Fibroblast of lung (primary cell): ENCODE results near the gene UBXN6. TPM values are rescaled to one million over a fixed set of nuclear protein-coding genes. Genes with fewer than 3 reads are reported as not detected.

Experiments used
- DNase-seq, 2 donors: peaks; one replicate each; pipeline versions ENCODE4 v3.0.0 to v3.0.0-alpha.2; 2010; ENCODE audit warnings: low read depth in 2 of 2
- H2AFZ ChIP-seq: 2 replicates; pipeline ENCODE4 v1.5.1; 2012; ENCODE audit warnings: low read length, control low read depth, inconsistent platforms
- H3K27ac ChIP-seq: 2 replicates; pipeline ENCODE4 v1.5.1; 2011; ENCODE audit warnings: low read length, control low read depth; ENCODE audit not compliant: insufficient read depth
- H3K27me3 ChIP-seq: 2 replicates; pipeline ENCODE4 v1.5.1; 2011; ENCODE audit warnings: mild to moderate bottlenecking, low read length; ENCODE audit not compliant: control insufficient read depth, insufficient read depth
- H3K36me3 ChIP-seq: 2 replicates; pipeline ENCODE4 v1.5.1; 2011; ENCODE audit warnings: low read length; ENCODE audit not compliant: control insufficient read depth, insufficient read depth
- H3K4me1 ChIP-seq: 2 replicates; pipeline ENCODE4 v1.5.1; 2011; ENCODE audit warnings: low read length; ENCODE audit not compliant: control insufficient read depth, insufficient read depth; ENCODE audit errors: extremely low read depth
- H3K4me2 ChIP-seq: 2 replicates; pipeline ENCODE4 v1.5.1; 2011; ENCODE audit warnings: low read length, control low read depth; ENCODE audit not compliant: insufficient read depth; ENCODE audit errors: extremely low read depth
- H3K4me3 ChIP-seq, 4 experiments: fragments of 200-600 bp in 1 of 4; sonication (generic) in 1 of 4; replicated peaks in 1 of 4; 2 replicates each; pipeline ENCODE4 v1.5.1; 2011 to 2016; ENCODE audit warnings: low read length in 4 of 4, low read depth in 3 of 4, mild to moderate bottlenecking in 3 of 4, control low read depth in 2 of 4, inconsistent platforms in 1 of 4, mixed read lengths in 1 of 4; ENCODE audit not compliant: insufficient read depth in 1 of 4; ENCODE audit errors: control extremely low read depth in 1 of 4
- H3K79me2 ChIP-seq: 2 replicates; pipeline ENCODE4 v1.5.1; 2012; ENCODE audit warnings: mild to moderate bottlenecking, low read length, inconsistent platforms; ENCODE audit not compliant: control insufficient read depth, insufficient read depth
- H3K9ac ChIP-seq: 2 replicates; pipeline ENCODE4 v1.5.1; 2011; ENCODE audit warnings: mild to moderate bottlenecking, low read length, control low read depth; ENCODE audit not compliant: insufficient read depth
- H3K9me3 ChIP-seq: 2 replicates; pipeline ENCODE4 v1.5.1; 2012; ENCODE audit warnings: low read depth, low read length; ENCODE audit not compliant: control insufficient read depth, insufficient read depth
- H4K20me1 ChIP-seq: 2 replicates; pipeline ENCODE4 v1.5.1; 2011; ENCODE audit warnings: low read length; ENCODE audit not compliant: control insufficient read depth, insufficient read depth; ENCODE audit errors: extremely low read depth
- CTCF ChIP-seq, 2 donors: IDR thresholded peaks in 1 of 2; conservative IDR thresholded peaks in 1 of 2; 1 replicate in 1 of 2; 2 replicates in 1 of 2; pipeline ENCODE4 v1.5.1; 2011 to 2012; ENCODE audit warnings: low read length in 2 of 2, control low read depth in 1 of 2, inconsistent platforms in 1 of 2, low read depth in 1 of 2, mild to moderate bottlenecking in 1 of 2
- EZH2 ChIP-seq: IDR thresholded peaks from 2 replicates; pipeline ENCODE4 v1.5.1; 2012; ENCODE audit warnings: low read length, control low read depth, mild to moderate bottlenecking; ENCODE audit errors: missing control alignments
- polyA plus RNA-seq, 2 donors: library from polyadenylated mRNA; depleted of rRNA in 1 of 2; stranded (reverse) in 1 of 2; unstranded in 1 of 2; fragments of >200 nt; gene quantifications; 2 replicates each; pipeline ENCODE4 v1.2.1, GENCODE V29; 2011 to 2012; ENCODE audit warnings: missing spikeins in 1 of 2
- total RNA-seq: library from RNA; depleted of rRNA; stranded (reverse); fragments of >200 nt; gene quantifications from 2 replicates; pipeline ENCODE4 v1.2.1, GENCODE V29; 2014

UBXN6 gene
- total and polyA plus RNA-seq, 2 donors (not counting 1 experiment from before 2014, with no cell fraction given): 49.1 to 114 TPM

GRCh38 chr19:4436231-4436630 is 21.4 kb downstream of the UBXN6 start:
- H3K27ac ChIP-seq: no peak overlapping the region

GRCh38 chr19:4434391-4434790 is 23.2 kb downstream of the UBXN6 start:
- H3K79me2 ChIP-seq: no peaks in the 10 kb centered on the region
- no peaks in the 10 kb centered on the region for H3K9me3 ChIP-seq
- H3K9ac ChIP-seq: no peak overlapping the region
- no peaks in the 10 kb centered on the region for H4K20me1 ChIP-seq
- H3K27me3 ChIP-seq: no peaks in the 10 kb centered on the region
- no peak overlapping the region for H2AFZ ChIP-seq
- peaks cover 18% of the 10 kb centered on the region for H3K36me3 ChIP-seq
- H3K4me1 ChIP-seq: peaks cover 2% of the 10 kb centered on the region
- TF ChIP-seq CTCF (conservative IDR thresholded peaks at IDR 0.05 in 1 of 2, IDR thresholded peaks at IDR 0.05 in 1 of 2; ENCODE audit: low read depth in 1 of 2, low read length in 2 of 2) (no peak), EZH2 (no peak)
- no peak for DNase-seq
- no peak overlapping the region for H3K4me3 ChIP-seq
- H3K27ac ChIP-seq: no peak overlapping the region
- H3K4me2 ChIP-seq: no peak overlapping the region

More at GRCh38 chr19:4436231-4436630, 21.4 kb downstream of the UBXN6 start:
- no peaks in the 10 kb centered on the region for H3K79me2 ChIP-seq
- no peaks in the 10 kb centered on the region for H4K20me1 ChIP-seq
- no peak for DNase-seq
- no peak for TF ChIP-seq EZH2
- TF ChIP-seq CTCF (conservative IDR thresholded peaks at IDR 0.05 in 1 of 2, IDR thresholded peaks at IDR 0.05 in 1 of 2; ENCODE audit: low read depth in 1 of 2, low read length in 2 of 2): no peak
- peaks cover 9% of the 10 kb centered on the region for H3K36me3 ChIP-seq
- H3K4me1 ChIP-seq: no peaks in the 10 kb centered on the region
- no peaks in the 10 kb centered on the region for H3K9me3 ChIP-seq
- no peaks in the 10 kb centered on the region for H3K27me3 ChIP-seq
- H3K4me3 ChIP-seq: no peak overlapping the region
- no peak overlapping the region for H2AFZ ChIP-seq
- H3K9ac ChIP-seq: no peak overlapping the region
- H3K4me2 ChIP-seq: no peak overlapping the region

GRCh38 chr19:4432918-4433506 is 24.6 kb downstream of the UBXN6 start:
- Histone ChIP-seq H3K4me2 (no peak overlapping the region), H3K4me3 (no peak overlapping the region), H3K27ac (no peak overlapping the region), H3K27me3 (no peaks in the 10 kb centered on the region), H3K9ac (no peak overlapping the region), H2AFZ (no peak overlapping the region), H3K9me3 (no peaks in the 10 kb centered on the region), H3K79me2 (no peaks in the 10 kb centered on the region), H3K4me1 (peaks cover 2% of the 10 kb centered on the region), H4K20me1 (no peaks in the 10 kb centered on the region), H3K36me3 (peaks cover 18% of the 10 kb centered on the region)
- no peak for DNase-seq
- no peak for TF ChIP-seq EZH2
- TF ChIP-seq CTCF (conservative IDR thresholded peaks at IDR 0.05 in 1 of 2, IDR thresholded peaks at IDR 0.05 in 1 of 2; ENCODE audit: low read depth in 1 of 2, low read length in 2 of 2): no peak
